ENCODE measurements around the gene HNRNPC.

DNA sequence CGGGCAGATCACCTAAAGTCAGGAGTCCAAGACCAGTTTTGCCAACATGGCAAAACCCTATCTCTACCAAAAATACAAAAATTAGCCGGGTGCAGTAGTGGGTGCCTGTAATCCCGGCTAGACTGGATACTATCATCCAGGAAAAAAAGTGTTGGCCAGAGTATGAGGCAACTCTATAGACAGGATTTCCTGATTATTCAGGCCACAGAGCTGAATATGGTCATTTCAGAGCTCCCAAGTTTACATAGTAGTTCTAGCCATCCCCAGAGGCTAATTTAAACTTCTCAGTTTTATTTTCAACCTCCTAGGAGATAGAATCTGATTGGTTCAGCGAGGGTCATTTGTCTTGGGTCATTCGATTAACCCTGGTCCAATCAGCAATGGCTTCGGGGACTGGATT, 17.9 kb upstream of the HNRNPC start:
- TF ChIP-seq YY1 (IDR thresholded peaks at IDR 0.05; ENCODE audit: low read depth, low read length) = no peak
- TF ChIP-seq CHD2 (IDR thresholded peaks at IDR 0.05; ENCODE audit: low read length) = no peak
- no peak for TF ChIP-seq KDM5A (IDR thresholded peaks at IDR 0.05; ENCODE audit: low read length)
- TF ChIP-seq, protein P1, sequence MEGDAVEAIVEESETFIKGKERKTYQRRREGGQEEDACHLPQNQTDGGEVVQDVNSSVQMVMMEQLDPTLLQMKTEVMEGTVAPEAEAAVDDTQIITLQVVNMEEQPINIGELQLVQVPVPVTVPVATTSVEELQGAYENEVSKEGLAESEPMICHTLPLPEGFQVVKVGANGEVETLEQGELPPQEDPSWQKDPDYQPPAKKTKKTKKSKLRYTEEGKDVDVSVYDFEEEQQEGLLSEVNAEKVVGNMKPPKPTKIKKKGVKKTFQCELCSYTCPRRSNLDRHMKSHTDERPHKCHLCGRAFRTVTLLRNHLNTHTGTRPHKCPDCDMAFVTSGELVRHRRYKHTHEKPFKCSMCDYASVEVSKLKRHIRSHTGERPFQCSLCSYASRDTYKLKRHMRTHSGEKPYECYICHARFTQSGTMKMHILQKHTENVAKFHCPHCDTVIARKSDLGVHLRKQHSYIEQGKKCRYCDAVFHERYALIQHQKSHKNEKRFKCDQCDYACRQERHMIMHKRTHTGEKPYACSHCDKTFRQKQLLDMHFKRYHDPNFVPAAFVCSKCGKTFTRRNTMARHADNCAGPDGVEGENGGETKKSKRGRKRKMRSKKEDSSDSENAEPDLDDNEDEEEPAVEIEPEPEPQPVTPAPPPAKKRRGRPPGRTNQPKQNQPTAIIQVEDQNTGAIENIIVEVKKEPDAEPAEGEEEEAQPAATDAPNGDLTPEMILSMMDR (IDR thresholded peaks at IDR 0.05; ENCODE audit: control extremely low read depth in 1 of 3, insufficient read depth in 1 of 3, low read depth in 1 of 3, low read length in 3 of 3) = no peak

Data from H1 (cell line).